Rectal smooth muscle tissue (tissue), 1 donor: Measurements from ENCODE around the gene ZNF100.
"Not testable (repeated sequence)": the region's sequence is repeated elsewhere in the genome, so short reads cannot be mapped to it uniquely, and the experiment has no call there.

Experiments
- H3K27ac ChIP-seq: one replicate; pipeline ENCODE4 v1.7.0; 2013; ENCODE audit warnings: low read depth, low read length, inconsistent platforms
- H3K27me3 ChIP-seq: one replicate; pipeline ENCODE4 v1.7.0; 2013; ENCODE audit warnings: low read length; ENCODE audit not compliant: control insufficient read depth, insufficient read depth
- H3K36me3 ChIP-seq: one replicate; pipeline ENCODE4 v1.7.0; 2013; ENCODE audit warnings: low read length; ENCODE audit not compliant: control insufficient read depth, insufficient read depth
- H3K4me1 ChIP-seq: one replicate; pipeline ENCODE4 v1.7.0; 2013; ENCODE audit warnings: low read length; ENCODE audit not compliant: control insufficient read depth, insufficient read depth
- H3K4me3 ChIP-seq: one replicate; pipeline ENCODE4 v1.7.0; 2013; ENCODE audit warnings: low read length
- H3K9ac ChIP-seq: one replicate; pipeline ENCODE4 v1.7.0; 2013; ENCODE audit warnings: low read length

ZNF100 gene

DNA sequence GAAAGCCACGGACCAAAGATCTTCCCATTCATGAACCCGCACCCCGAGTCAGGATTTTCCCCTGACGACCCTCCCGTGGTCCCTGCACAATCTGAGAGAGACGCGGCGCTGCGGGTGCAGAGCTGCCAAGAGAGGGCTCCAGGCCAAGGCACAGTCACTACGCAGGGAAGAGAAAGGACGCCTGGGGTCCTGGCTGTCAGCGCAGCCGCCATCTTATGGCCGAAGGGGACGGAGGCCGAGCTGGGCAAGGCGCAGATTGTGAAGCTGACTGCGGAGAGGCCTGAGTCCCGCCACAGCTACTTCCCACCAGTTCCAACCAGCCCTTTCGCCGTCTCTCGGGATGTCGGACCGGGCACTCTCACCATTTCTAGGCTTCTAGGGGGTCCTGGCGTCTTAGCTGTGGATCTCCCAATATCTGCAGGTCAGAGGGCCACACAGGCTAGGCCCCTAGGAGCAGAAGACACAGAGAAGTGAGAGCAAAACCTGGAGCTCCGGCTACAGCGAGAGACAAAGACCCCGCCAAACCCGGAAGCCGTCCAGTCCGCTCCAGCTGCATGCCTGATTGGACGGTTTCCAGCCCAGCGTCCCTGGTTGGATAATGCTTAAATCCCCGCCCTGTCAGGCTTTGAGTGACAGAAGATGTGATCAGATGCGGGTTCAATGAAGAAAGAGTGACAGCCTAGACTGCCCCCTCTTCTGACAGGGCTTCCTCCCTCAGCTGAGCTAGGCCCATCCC lies at the start of gene ZNF100:
ZNF100 (minus strand) TSS at position 515 of the 736 bp plus-strand sequence; CDS start at position 365, 150 bp downstream.
- Histone ChIP-seq H3K4me3 (peak within 1 kb of the TSS; percentile 91), H3K27me3 (no peaks in the 10 kb centered on the region), H3K4me1 (no peaks in the 10 kb centered on the region), H3K27ac (peak within 1 kb of the TSS; percentile 92), H3K36me3 (no peaks in the 10 kb centered on the region), H3K9ac (peak within 1 kb of the TSS; percentile 91)

DNA sequence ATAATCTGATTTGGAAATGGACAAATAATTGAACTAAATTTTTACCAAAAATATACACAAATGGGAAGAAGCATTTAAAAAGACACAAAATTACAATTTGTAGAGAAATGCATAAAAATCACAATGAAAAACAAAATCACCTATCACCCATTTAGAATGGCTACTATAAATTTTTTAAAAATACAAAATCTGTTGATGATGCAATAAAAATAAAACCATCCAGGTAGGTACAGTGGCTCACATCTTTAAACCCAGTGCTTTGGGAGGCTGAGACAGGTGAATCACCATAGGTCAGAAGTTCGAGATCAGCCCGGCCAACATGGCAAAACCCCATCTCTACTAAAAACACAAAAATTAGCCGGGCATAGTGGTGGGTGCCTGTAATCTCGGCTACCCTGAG lies 45.1 kb upstream of the ZNF100 start:
- Histone ChIP-seq H3K27me3 (no peaks in the 10 kb centered on the region), H3K4me1 (no peaks in the 10 kb centered on the region), H3K9ac (no peak overlapping the region), H3K36me3 (peaks cover 35% of the 10 kb centered on the region), H3K27ac (no peak overlapping the region), H3K4me3 (no peak overlapping the region)

DNA sequence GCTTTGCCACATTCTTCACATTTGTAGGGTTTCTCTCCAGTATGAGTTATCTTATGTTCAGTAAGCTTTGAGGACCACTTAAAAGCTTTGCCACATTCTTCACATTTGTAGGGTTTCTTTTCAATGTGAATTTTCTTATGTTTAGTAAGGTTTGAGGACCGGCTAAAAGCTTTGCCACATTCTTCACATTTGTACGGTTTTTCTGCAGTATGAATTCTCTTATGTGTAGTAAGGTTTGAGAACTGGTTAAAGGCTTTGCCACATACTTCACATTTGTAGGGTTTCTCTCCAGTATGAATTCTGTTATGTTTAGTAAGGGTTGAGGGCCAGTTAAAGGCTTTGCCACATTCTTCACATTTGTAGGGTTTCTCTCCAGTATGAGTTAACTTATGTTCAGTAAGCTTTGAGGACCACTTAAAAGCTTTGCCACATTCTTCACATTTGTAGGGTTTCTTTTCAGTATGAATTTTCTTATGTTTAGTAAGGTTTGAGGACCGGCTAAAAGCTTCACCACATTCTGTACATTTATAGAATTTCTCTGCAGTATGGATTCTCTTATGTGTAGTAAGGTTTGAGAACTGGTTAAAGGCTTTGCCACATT lies 41.1 kb upstream of the ZNF100 start:
- not testable (repeated sequence) for H3K27me3 ChIP-seq, H3K9ac ChIP-seq, H3K4me3 ChIP-seq, H3K4me1 ChIP-seq, H3K27ac ChIP-seq
- H3K36me3 ChIP-seq: peaks cover 21% of the 10 kb centered on the region

DNA sequence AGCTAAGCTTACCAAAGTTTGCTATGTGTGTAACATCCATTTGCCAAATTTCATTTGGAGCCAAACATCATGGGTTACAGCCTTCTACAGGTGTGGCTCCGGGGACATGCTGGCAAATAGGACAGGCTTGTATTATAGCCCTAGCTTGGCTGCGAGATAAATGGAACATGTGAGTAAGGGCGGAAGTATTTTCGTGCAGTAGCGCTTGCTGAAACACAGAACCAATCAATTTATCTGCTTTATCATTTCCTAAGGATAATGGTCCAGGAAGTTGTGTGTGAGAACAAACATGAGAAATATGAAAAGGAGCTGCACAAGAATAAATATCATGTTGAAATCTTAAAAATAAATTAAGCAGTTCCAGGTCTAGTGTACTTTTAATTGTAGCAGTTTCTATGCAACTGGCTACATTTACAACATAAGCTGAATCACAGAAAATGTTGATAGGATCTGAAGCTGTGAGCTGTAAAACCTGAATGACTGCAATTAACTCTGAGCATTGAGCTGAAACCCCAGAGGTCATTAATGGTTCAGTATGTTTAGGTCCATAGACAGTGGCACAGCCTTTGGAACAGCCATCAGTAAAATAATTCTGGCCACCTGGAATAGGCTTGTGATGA lies 22.2 kb upstream of the ZNF100 start:
- Histone ChIP-seq H3K36me3 (no peaks in the 10 kb centered on the region), H3K27ac (no peak overlapping the region), H3K4me1 (no peaks in the 10 kb centered on the region), H3K27me3 (no peaks in the 10 kb centered on the region), H3K9ac (no peak overlapping the region), H3K4me3 (no peak overlapping the region)

DNA sequence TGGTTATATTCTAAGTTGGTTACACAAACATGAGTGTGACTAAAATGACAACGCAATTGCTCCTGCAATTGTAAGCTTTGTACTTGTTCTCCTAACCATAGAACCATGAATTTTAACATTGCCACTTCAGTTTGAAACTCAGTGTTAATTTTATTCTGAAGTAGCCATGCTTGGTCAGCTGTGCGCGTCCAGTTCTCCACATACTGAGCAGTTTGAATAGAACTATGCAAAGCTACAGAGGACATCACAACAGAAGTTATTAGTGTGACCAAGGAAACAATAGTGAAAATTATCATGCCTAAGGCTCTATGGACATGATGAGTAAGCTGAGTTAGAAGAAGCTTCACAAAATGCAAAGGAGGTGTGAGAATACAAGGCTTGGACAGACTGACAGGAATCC lies 19.6 kb upstream of the ZNF100 start:
- Histone ChIP-seq H3K4me3 (no peak overlapping the region), H3K9ac (no peak overlapping the region), H3K36me3 (no peaks in the 10 kb centered on the region), H3K4me1 (no peaks in the 10 kb centered on the region), H3K27me3 (no peaks in the 10 kb centered on the region), H3K27ac (no peak overlapping the region)

DNA sequence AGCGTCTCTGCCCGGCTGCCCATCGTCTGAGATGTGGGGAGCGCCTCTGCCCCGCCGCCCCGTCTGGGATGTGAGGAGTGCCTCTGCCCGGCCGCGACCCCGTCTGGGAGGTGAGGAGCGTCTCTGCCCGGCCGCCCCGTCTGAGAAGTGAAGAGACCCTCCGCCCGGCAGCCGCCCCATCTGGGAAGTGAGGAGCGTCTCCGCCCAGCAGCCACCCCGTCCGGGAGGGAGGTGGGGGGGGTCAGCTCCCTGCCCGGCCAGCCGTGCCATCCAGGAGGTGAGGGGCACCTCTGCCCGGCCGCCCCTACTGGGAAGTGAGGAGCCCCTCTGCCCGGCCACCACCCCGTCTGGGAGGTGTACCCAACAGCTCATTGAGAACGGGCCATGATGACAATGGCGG lies 8.4 kb upstream of the ZNF100 start:
- H3K27ac ChIP-seq, H3K4me3 ChIP-seq, H3K27me3 ChIP-seq, H3K4me1 ChIP-seq, H3K9ac ChIP-seq, H3K36me3 ChIP-seq: not testable (repeated sequence)

DNA sequence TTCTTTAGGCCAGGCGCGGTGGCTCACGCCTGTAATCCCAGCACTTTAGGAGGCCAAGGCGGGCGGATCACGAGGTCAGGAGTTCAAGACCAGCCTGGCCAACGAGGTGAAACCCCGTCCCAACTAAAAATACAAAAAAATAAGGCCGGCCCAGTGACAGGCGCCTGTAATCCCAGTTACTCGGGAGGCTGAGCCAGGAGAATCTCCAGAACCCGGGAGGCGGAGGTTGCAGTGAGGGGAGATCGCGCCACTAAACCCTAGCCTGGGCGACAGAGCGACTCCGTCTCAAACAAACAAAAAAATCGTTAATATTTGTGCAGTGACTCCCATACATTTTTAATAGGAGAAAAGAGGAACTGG lies 694 bp downstream of the ZNF100 start:
- not testable (repeated sequence) for H3K4me1 ChIP-seq, H3K27me3 ChIP-seq, H3K36me3 ChIP-seq
- peak overlapping the region; percentile 92 for H3K27ac ChIP-seq
- peak overlapping the region; percentile 91 for H3K4me3 ChIP-seq
- H3K9ac ChIP-seq: peak overlapping the region; percentile 91

DNA sequence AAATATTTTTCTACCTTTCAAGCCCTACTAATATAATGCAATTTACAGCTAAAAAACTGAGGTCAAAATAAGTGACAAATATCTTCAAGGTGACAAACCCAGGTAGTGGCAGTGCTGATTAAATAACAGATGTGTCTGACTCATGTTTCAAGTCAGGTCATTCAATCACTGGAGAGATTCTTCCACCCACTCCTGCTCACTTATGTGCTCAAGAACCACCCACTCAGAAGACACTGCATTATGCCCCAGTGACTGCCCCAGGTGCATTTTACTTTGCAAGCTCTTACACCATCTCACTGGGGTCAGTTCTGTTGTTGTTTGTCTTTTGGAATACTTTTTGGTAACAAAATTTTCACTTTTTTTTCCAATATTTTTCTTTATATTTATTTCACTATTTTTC lies 2.2 kb downstream of the ZNF100 start:
- H3K27ac ChIP-seq: no peak overlapping the region
- H3K4me1 ChIP-seq: no peaks in the 10 kb centered on the region
- no peak overlapping the region for H3K9ac ChIP-seq
- no peaks in the 10 kb centered on the region for H3K27me3 ChIP-seq
- peaks cover 3% of the 10 kb centered on the region for H3K36me3 ChIP-seq
- H3K4me3 ChIP-seq: no peak overlapping the region

- H3K9ac ChIP-seq, H3K4me3 ChIP-seq, H3K4me1 ChIP-seq, H3K27me3 ChIP-seq, H3K27ac ChIP-seq: not testable (repeated sequence)
- peaks cover 11% of the 10 kb centered on the region for H3K36me3 ChIP-seq
These were observed 5.8 kb downstream of the ZNF100 start for GRCh38 chr19:21761547-21761946.

DNA sequence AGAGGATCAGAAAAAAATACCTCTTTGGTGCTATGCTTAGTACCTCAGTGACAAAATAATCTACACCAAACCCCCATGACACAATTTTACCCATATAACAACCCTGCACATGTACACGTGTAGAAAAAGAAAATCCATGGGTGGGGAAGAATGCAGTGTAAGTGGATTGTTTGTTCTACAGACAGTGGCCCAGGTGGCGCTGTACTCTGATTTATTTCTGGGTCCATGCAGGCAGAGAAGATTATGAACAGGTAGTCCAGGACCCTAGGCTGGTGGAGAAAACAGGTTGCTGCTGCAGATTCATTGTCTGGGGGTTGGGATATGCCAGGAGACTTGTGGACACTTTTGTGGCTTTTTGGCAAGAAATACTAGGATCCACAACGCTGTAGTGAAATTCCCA lies 9.1 kb downstream of the ZNF100 start:
- H3K36me3 ChIP-seq: peaks cover 11% of the 10 kb centered on the region
- H3K27me3 ChIP-seq: no peaks in the 10 kb centered on the region
- no peak overlapping the region for H3K9ac ChIP-seq
- no peak overlapping the region for H3K4me3 ChIP-seq
- no peaks in the 10 kb centered on the region for H3K4me1 ChIP-seq
- H3K27ac ChIP-seq: no peak overlapping the region

GRCh38 chr19:21755555-21755954 lies 11.8 kb downstream of the ZNF100 start:
- H3K4me1 ChIP-seq, H3K27me3 ChIP-seq, H3K4me3 ChIP-seq, H3K27ac ChIP-seq, H3K9ac ChIP-seq: not testable (repeated sequence)
- H3K36me3 ChIP-seq: peaks cover 10% of the 10 kb centered on the region

DNA sequence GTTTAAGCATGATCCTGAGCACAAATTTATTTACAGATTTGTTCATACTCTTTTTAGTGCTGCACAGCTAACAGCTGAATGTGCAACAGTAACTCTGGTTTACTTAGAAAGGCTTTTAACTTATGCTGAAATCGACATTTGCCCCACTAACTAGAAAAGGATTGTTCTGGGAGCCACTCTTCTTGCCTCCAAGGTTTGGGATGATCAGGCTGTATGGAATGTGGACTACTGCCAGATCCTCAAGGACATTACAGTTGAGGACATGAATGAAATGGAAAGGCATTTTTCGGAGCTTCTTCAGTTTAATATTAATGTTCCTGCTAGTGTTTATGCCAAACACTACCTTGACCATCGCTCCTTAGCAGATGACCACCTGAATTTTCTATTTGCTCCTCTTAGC lies 16.0 kb downstream of the ZNF100 start:
- no peaks in the 10 kb centered on the region for H3K27me3 ChIP-seq
- H3K4me1 ChIP-seq: peaks cover 5% of the 10 kb centered on the region
- peaks cover 2% of the 10 kb centered on the region for H3K36me3 ChIP-seq
- peak overlapping the region; percentile 23 for H3K27ac ChIP-seq
- H3K4me3 ChIP-seq: no peak overlapping the region
- H3K9ac ChIP-seq: no peak overlapping the region
